ENCODE measurements around the gene DNPH1. TPM values are rescaled to one million over a fixed set of nuclear protein-coding genes. Genes with fewer than 3 reads are reported as not detected.

DNPH1 gene
- polyA plus RNA-seq, 1 experiment: 63.9 TPM

- POLR2A ChIA-PET: no interaction called here
- CTCF ChIA-PET: no interaction called here
- DNase-seq (ENCODE audit: low read depth): no peak
Observed at GRCh38 chr6:43255408-43256054, 26.2 kb upstream of the DNPH1 start.

GRCh38 chr6:43254846-43255245 lies 25.6 kb upstream of the DNPH1 start:
- ChIA-PET CTCF (interaction anchor here (1.0 kb wide), 1 partner anchor 8 kb away, joined by 3 read pairs; no protein-coding TSS in a partner anchor), POLR2A (no interaction called here)
- peaks cover 23% of the 10 kb centered on the region for H3K27me3 ChIP-seq (ENCODE audit: control insufficient read depth, insufficient read depth, low read length)
- TF ChIP-seq CTCF (IDR thresholded peaks at IDR 0.05; ENCODE audit: insufficient read depth, low read depth, low read length): no peak
- H3K4me3 ChIP-seq (ENCODE audit: low read depth, low read length): no peak overlapping the region
- DNase-seq (ENCODE audit: low read depth): no peak
- H3K36me3 ChIP-seq (ENCODE audit: control insufficient read depth, insufficient read depth, low read length): no peaks in the 10 kb centered on the region

More at GRCh38 chr6:43255408-43256054, 26.2 kb upstream of the DNPH1 start:
- TF ChIP-seq CTCF (IDR thresholded peaks at IDR 0.05; ENCODE audit: insufficient read depth, low read depth, low read length): no peak
- no peak overlapping the region for H3K4me3 ChIP-seq (ENCODE audit: low read depth, low read length)
- H3K27me3 ChIP-seq (ENCODE audit: control insufficient read depth, insufficient read depth, low read length): peaks cover 22% of the 10 kb centered on the region
- H3K36me3 ChIP-seq (ENCODE audit: control insufficient read depth, insufficient read depth, low read length): no peaks in the 10 kb centered on the region

DNA sequence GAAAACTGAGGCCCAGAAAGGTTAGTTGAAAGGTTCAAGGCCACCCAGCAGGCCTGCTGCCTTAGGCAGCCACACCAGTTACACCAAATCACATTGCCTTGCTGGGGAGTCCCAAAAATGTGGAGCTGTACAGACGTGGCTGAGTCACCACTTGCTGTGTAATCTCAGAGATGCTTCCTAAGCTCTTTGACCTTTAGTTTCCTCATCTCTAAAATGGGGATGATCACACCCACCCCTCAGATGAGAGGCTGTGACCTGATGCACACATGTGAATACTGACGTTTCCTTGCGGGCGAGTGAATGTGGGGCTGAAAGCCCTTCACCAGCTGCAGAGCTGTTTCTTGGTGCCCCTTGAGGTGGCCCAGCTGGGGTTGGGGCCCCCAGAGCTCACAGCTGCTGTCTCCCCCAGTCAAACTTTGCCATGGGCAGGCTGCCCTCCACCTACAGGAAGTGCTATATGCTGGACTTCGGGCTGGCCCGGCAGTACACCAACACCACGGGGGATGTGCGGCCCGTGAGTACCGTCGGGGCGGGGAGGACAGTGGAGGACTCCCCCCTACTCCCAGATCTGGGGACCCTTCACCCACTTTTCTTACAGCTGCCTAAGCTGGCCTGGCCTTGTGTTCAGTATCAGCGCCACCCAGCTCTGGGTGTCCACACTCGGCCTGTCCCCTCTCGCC lies 25.0 kb upstream of the DNPH1 start:
- ChIA-PET POLR2A (no interaction called here), CTCF (interaction anchor here (1.0 kb wide), 1 partner anchor 8 kb away, joined by 3 read pairs; no protein-coding TSS in a partner anchor)
- no peak for DNase-seq (ENCODE audit: low read depth)
- H3K27me3 ChIP-seq (ENCODE audit: control insufficient read depth, insufficient read depth, low read length): peaks cover 23% of the 10 kb centered on the region
- no peaks in the 10 kb centered on the region for H3K36me3 ChIP-seq (ENCODE audit: control insufficient read depth, insufficient read depth, low read length)
- TF ChIP-seq CTCF (IDR thresholded peaks at IDR 0.05; ENCODE audit: insufficient read depth, low read depth, low read length): no peak
- no peak overlapping the region for H3K4me3 ChIP-seq (ENCODE audit: low read depth, low read length)

DNA sequence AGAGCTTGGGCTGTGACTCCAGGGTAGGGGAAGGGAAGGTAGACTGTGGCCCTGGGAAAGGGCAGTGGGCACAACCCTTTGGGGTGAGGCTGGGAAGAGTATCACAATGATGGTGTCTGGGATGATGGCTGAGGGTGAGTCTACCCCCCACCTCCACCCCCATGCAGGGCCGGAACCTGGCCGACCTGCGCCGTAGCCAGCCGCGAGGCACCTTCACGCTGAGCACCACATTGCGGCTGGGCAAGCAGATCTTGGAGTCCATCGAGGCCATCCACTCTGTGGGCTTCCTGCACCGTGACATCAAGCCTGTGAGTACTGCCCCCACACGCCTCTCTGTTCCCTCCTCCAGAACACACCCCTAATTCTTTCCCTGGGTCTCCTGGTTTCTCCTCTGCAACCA lies 24.1 kb upstream of the DNPH1 start:
- POLR2A ChIA-PET: no interaction called here
- CTCF ChIA-PET: interaction anchor here (1.4 kb wide), 1 partner anchor 10 kb away, joined by 6 read pairs; no protein-coding TSS in a partner anchor

More for the DNA sequence above, 24.1 kb upstream of the DNPH1 start:
- no peak for DNase-seq (ENCODE audit: low read depth)
- no peak overlapping the region for H3K4me3 ChIP-seq (ENCODE audit: low read depth, low read length)
- H3K36me3 ChIP-seq (ENCODE audit: control insufficient read depth, insufficient read depth, low read length): no peaks in the 10 kb centered on the region
- peaks cover 24% of the 10 kb centered on the region for H3K27me3 ChIP-seq (ENCODE audit: control insufficient read depth, insufficient read depth, low read length)
- TF ChIP-seq CTCF (IDR thresholded peaks at IDR 0.05; ENCODE audit: insufficient read depth, low read depth, low read length): no peak

All from BJ (cell line).